Endothelial cell of umbilical vein (primary cell): ENCODE results near the gene AAR2.

Source experiments
- CTCF ChIP-seq, 2 donors: IDR thresholded peaks; 1 replicate in 1 of 2; 2 replicates in 1 of 2; pipeline ENCODE4 v1.5.1; 2011; ENCODE audit warnings: low read length in 2 of 2, mild to moderate bottlenecking in 2 of 2, moderate library complexity in 2 of 2, control low read depth in 1 of 2, inconsistent platforms in 1 of 2, low read depth in 1 of 2; ENCODE audit not compliant: insufficient read depth in 1 of 2; ENCODE audit errors: extremely low read depth in 1 of 2
- EZH2 ChIP-seq: IDR thresholded peaks from 2 replicates; pipeline ENCODE4 v1.6.1; 2012; ENCODE audit warnings: borderline replicate concordance, low read depth, mild to moderate bottlenecking, moderate library complexity, low read length, inconsistent platforms; ENCODE audit not compliant: severe bottlenecking
- FOS ChIP-seq: IDR thresholded peaks from 2 replicates; pipeline ENCODE4 v1.6.1; 2011; ENCODE audit warnings: mild to moderate bottlenecking, low read length, moderate library complexity, borderline replicate concordance; ENCODE audit not compliant: insufficient read depth
- GATA2 ChIP-seq: IDR thresholded peaks from 2 replicates; pipeline ENCODE4 v1.7.0; 2011; ENCODE audit warnings: low read depth, mild to moderate bottlenecking, moderate library complexity, mixed read lengths, low read length; ENCODE audit not compliant: insufficient read length, insufficient read depth
- JUN ChIP-seq: IDR thresholded peaks from 2 replicates; pipeline ENCODE4 v1.6.1; 2011; ENCODE audit warnings: borderline replicate concordance, low read depth; ENCODE audit not compliant: insufficient read length, insufficient read depth
- POLR2A ChIP-seq: IDR thresholded peaks from 2 replicates; pipeline ENCODE4 v1.6.1; 2012; ENCODE audit warnings: low read depth, mild to moderate bottlenecking, control low read depth, low read length
- POLR2AphosphoS5 ChIP-seq: IDR thresholded peaks from 2 replicates; pipeline ENCODE4 v1.6.1; 2012; ENCODE audit warnings: low read depth, mild to moderate bottlenecking, control low read depth, low read length, moderate library complexity; ENCODE audit not compliant: insufficient read depth
- TF ChIP-seq, protein P1 (sequence below): IDR thresholded peaks from 2 replicates; pipeline ENCODE4 v1.6.1; 2011; ENCODE audit not compliant: insufficient read depth, insufficient read length

DNA sequence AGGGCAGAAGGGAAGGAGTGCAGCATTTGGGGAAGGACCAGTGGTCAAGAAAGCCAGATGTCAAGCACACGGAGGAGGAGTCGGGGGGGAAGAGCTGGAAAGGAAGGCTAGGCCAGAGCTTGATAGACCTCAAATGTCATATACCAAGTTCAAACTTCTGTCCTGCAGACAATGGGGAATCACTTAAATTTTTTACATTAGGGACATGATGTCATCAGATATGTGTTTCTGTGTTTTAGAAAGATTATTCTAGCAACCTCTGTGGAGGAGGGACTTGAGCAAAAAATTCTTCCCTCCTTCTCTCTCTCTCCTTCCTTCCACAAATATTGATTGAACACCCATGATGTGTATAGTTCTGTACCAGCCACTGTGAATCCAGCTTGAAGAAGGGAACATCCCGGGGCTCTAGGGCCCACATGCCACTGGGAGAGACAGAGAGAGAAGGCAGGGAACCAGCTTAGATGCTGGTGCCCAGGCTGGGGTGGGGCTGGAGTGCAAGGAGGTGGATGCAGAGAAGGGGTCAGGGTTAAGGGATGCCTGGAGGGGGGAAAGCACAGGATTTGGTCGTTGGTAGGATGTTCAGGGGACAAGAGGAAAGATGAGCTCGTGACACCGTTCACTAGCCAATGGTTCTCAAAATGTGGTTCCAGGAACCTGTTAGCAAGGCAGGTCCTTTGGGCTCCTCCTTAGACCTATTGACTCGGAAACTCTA lies 19.8 kb upstream of the AAR2 start:
- TF ChIP-seq POLR2AphosphoS5: no peak
- TF ChIP-seq CTCF (IDR thresholded peaks at IDR 0.05; ENCODE audit: extremely low read depth in 1 of 2, insufficient read depth in 1 of 2, low read depth in 1 of 2, low read length in 2 of 2): no peak
- TF ChIP-seq POLR2A: no peak
- TF ChIP-seq EZH2: no peak
- TF ChIP-seq, protein P1, sequence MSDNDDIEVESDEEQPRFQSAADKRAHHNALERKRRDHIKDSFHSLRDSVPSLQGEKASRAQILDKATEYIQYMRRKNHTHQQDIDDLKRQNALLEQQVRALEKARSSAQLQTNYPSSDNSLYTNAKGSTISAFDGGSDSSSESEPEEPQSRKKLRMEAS: no peak
- TF ChIP-seq JUN: no peak
- TF ChIP-seq GATA2: no peak
- TF ChIP-seq FOS: no peak
